NCI-H2029 (cell line): Measurements from ENCODE around the gene GOLPH3.

Experiments
- DNase-seq: peaks from one replicate; lab custom pipeline; 2025; lab: John Stamatoyannopoulos, UW

Gene GOLPH3

GRCh38 chr5:32170303-32171151 is 3.6 kb downstream of the GOLPH3 start:
- no peak for DNase-seq

GRCh38 chr5:32168460-32169033 is 5.6 kb downstream of the GOLPH3 start:
- no peak for DNase-seq

- no peak for DNase-seq
These were observed 8.5 kb downstream of the GOLPH3 start for GRCh38 chr5:32165597-32165996.

- no peak for DNase-seq
These were observed 10.3 kb downstream of the GOLPH3 start for GRCh38 chr5:32163785-32164184.

- DNase-seq = no peak
These were observed 11.1 kb downstream of the GOLPH3 start for GRCh38 chr5:32163053-32163452.

GRCh38 chr5:32160228-32160627 is 13.9 kb downstream of the GOLPH3 start:
- no peak for DNase-seq

GRCh38 chr5:32159328-32160072 is 14.6 kb downstream of the GOLPH3 start:
- no peak for DNase-seq

- no peak for DNase-seq
These were observed 15.5 kb downstream of the GOLPH3 start for GRCh38 chr5:32158679-32158975.

GRCh38 chr5:32157078-32157477 is 17.0 kb downstream of the GOLPH3 start:
- no peak for DNase-seq

GRCh38 chr5:32156635-32157034 is 17.5 kb downstream of the GOLPH3 start:
- DNase-seq = no peak

GRCh38 chr5:32155211-32155610 is 18.9 kb downstream of the GOLPH3 start:
- DNase-seq = no peak

- DNase-seq = no peak
These were observed 20.4 kb downstream of the GOLPH3 start for GRCh38 chr5:32153723-32154122.

GRCh38 chr5:32151198-32151597 is 22.9 kb downstream of the GOLPH3 start:
- DNase-seq = no peak

GRCh38 chr5:32150366-32150765 is 23.8 kb downstream of the GOLPH3 start:
- DNase-seq = no peak

GRCh38 chr5:32147959-32148358 is 26.2 kb downstream of the GOLPH3 start:
- no peak for DNase-seq

- no peak for DNase-seq
These were observed 26.9 kb downstream of the GOLPH3 start for GRCh38 chr5:32147236-32147635.

GRCh38 chr5:32145378-32145777 is 28.7 kb downstream of the GOLPH3 start:
- DNase-seq = no peak

GRCh38 chr5:32144378-32145207 is 29.5 kb downstream of the GOLPH3 start:
- DNase-seq = no peak

- DNase-seq = no peak
These were observed 30.3 kb downstream of the GOLPH3 start for GRCh38 chr5:32143617-32144377.

- no peak for DNase-seq
These were observed 35.2 kb downstream of the GOLPH3 start for GRCh38 chr5:32138839-32139493.

GRCh38 chr5:32136342-32136741 is 37.8 kb downstream of the GOLPH3 start:
- no peak for DNase-seq
